K562 (cell line): ENCODE measurements around the gene RNASE13. TPM values are rescaled to one million over a fixed set of nuclear protein-coding genes. Genes with fewer than 3 reads are reported as not detected.
A peak's percentile ranks its signal among the peaks of the same experiment; 100 is the strongest.

Experiments
- ATAC-seq: fragments of 200-7000 bp; cut with Tn5 transposase; 3 replicates; pipeline ENCODE4 v1.9.1; 2020; ENCODE audit warnings: moderate library complexity
- BruUV-seq: library from RNA; stranded (reverse); fragments of 400-500 nt; replicated peaks from 2 replicates; lab custom pipeline; 2021; lab: Mats Ljungman, UMichigan
- CTCF ChIA-PET: fragments of 300-600 bp; formaldehyde crosslinking; extraction: SDS; loops from one replicate; lab custom pipeline; 2021; ENCODE audit warnings: low intra/inter-chr PET ratio; lab: Yijun Ruan, JAX
- POLR2A ChIA-PET: fragments of 300-600, 350-650 bp; sonication (Branson Sonifier 250); formaldehyde crosslinking; extraction: SDS; loops from one replicate; lab custom pipeline; 2021; ENCODE audit warnings: antibody characterized with exemption, inconsistent platforms; lab: Yijun Ruan, JAX
- DNase-seq, 4 experiments: peaks; one replicate each; pipeline versions ENCODE4 v3.0.0 to v3.0.0-alpha.2; 2011 to 2018; ENCODE audit warnings: low spot score in 3 of 4, mixed read lengths in 3 of 4; ENCODE audit errors: extremely low read depth in 1 of 4
- FAIRE-seq: peaks from 2 replicates; lab custom pipeline; 2011; peaks lifted over from hg19 to GRCh38; lab: Jason Lieb, UNC
- H2AFZ ChIP-seq: 2 replicates; pipeline ENCODE4 v1.6.0; 2011; ENCODE audit warnings: low read depth, low read length, control low read depth, inconsistent platforms
- H3K27ac ChIP-seq: fragments of 200-600 bp; 3 replicates; pipeline ENCODE4 v1.8.0; 2011; ENCODE audit warnings: low read depth, mild to moderate bottlenecking, control low read depth, inconsistent platforms, low read length, moderate library complexity, mixed read lengths; ENCODE audit errors: extremely low read depth
- H3K27me3 ChIP-seq, 2 experiments: fragments of 300-600 bp in 1 of 2; 2 replicates in 1 of 2; 3 replicates in 1 of 2; pipeline versions ENCODE4 v1.6.0 to v1.8.0; 2011; ENCODE audit warnings: inconsistent platforms in 2 of 2, low read length in 2 of 2, mild to moderate bottlenecking in 1 of 2, mixed read lengths in 1 of 2, moderate library complexity in 1 of 2; ENCODE audit not compliant: control insufficient read depth in 2 of 2, insufficient read depth in 2 of 2
- H3K36me3 ChIP-seq: fragments of 300-600 bp; 3 replicates; pipeline ENCODE4 v1.8.0; 2011; ENCODE audit warnings: mild to moderate bottlenecking, low read length, inconsistent platforms; ENCODE audit not compliant: control insufficient read depth, insufficient read depth
- H3K4me1 ChIP-seq, 2 experiments: fragments of 200-600 bp in 1 of 2; replicated peaks in 1 of 2; 2 replicates in 1 of 2; 3 replicates in 1 of 2; pipeline versions ENCODE4 v1.5.1 to v1.8.0; 2011; ENCODE audit warnings: inconsistent platforms in 2 of 2, low read length in 2 of 2, mild to moderate bottlenecking in 1 of 2, mixed read lengths in 1 of 2, moderate library complexity in 1 of 2; ENCODE audit not compliant: control insufficient read depth in 2 of 2, insufficient read depth in 2 of 2
- H3K4me2 ChIP-seq: 2 replicates; pipeline ENCODE4 v1.6.1; 2011; ENCODE audit warnings: low read length, control low read depth, inconsistent platforms, mixed read lengths; ENCODE audit not compliant: insufficient read depth
- H3K4me3 ChIP-seq: fragments of 200-600 bp; sonication (generic), shearing (Covaris generic); 2 replicates; pipeline ENCODE4 v1.5.1; 2016; ENCODE audit warnings: control low read depth, inconsistent platforms
- H3K79me2 ChIP-seq: fragments of 200-600 bp; 3 replicates; pipeline ENCODE4 v1.8.0; 2011; ENCODE audit warnings: low read length, inconsistent platforms; ENCODE audit not compliant: control insufficient read depth, insufficient read depth
- H3K9ac ChIP-seq, 2 experiments: 2 replicates each; pipeline versions ENCODE4 v1.6.0 to v1.6.1; 2011; ENCODE audit warnings: low read depth in 2 of 2, low read length in 2 of 2, control low read depth in 1 of 2, inconsistent platforms in 1 of 2, mild to moderate bottlenecking in 1 of 2, mixed read lengths in 1 of 2; ENCODE audit not compliant: insufficient read depth in 1 of 2
- H3K9me1 ChIP-seq: one replicate; pipeline ENCODE4 v1.6.0; 2011; ENCODE audit warnings: inconsistent platforms, mild to moderate bottlenecking, low read length, moderate library complexity; ENCODE audit not compliant: control insufficient read depth, insufficient read depth
- H3K9me3 ChIP-seq: replicated peaks from 2 replicates; pipeline ENCODE4 v1.5.1; 2011; ENCODE audit warnings: low read depth, low read length, inconsistent platforms; ENCODE audit not compliant: control insufficient read depth, insufficient read depth
- H4K20me1 ChIP-seq: replicated peaks from 2 replicates; pipeline ENCODE4 v1.6.1; 2011; ENCODE audit warnings: low read length, inconsistent platforms, mixed read lengths; ENCODE audit not compliant: control insufficient read depth, insufficient read depth
- BHLHE40 ChIP-seq: IDR thresholded peaks from 2 replicates; pipeline ENCODE4 v1.6.1; 2011; ENCODE audit warnings: low read length, improper control_type of control experiment
- CBFA2T2 ChIP-seq: fragments of 450-650 bp; conservative IDR thresholded peaks from 2 replicates; pipeline ENCODE4 v1.6.1; 2017; ENCODE audit warnings: mild to moderate bottlenecking
- EGR1 ChIP-seq: fragments of 450-650 bp; conservative IDR thresholded peaks from 2 replicates; pipeline ENCODE4 v1.6.1; 2017; ENCODE audit warnings: mild to moderate bottlenecking
- HDAC2 ChIP-seq: fragments of 450-650 bp; IDR thresholded peaks from 2 replicates; pipeline ENCODE4 v1.6.1; 2016; ENCODE audit warnings: mild to moderate bottlenecking
- KDM1A ChIP-seq, 2 experiments: fragments of 450-650 bp; IDR thresholded peaks; 2 replicates each; pipeline ENCODE4 v1.6.1; 2016; ENCODE audit warnings: mild to moderate bottlenecking in 2 of 2
- MECOM ChIP-seq: fragments of 250-450 bp; sonication (Bioruptor Pico); IDR thresholded peaks from 2 replicates; pipeline ENCODE4 v1.8.0; 2022; ENCODE audit warnings: inconsistent platforms
- PHF21A ChIP-seq: fragments of 450-650 bp; IDR thresholded peaks from 2 replicates; pipeline ENCODE4 v1.6.1; 2017; ENCODE audit warnings: low read depth, borderline replicate concordance
- RB1 ChIP-seq: fragments of 450-650 bp; IDR thresholded peaks from 2 replicates; pipeline ENCODE4 v1.6.1; 2017; ENCODE audit warnings: low read depth, mild to moderate bottlenecking
- SAFB2 ChIP-seq: fragments of 200-400 bp; formaldehyde crosslinking; IDR thresholded peaks from 2 replicates; pipeline ENCODE4 v1.6.1; 2018; ENCODE audit warnings: borderline replicate concordance, low read length, low read depth, moderate library complexity; ENCODE audit not compliant: severe bottlenecking
- STAT5B ChIP-seq: fragments of 250-450 bp; sonication (Bioruptor Pico); IDR thresholded peaks from 2 replicates; pipeline ENCODE4 v1.8.0; 2021; ENCODE audit warnings: mild to moderate bottlenecking, inconsistent platforms
- U2AF2 ChIP-seq: fragments of 200-400 bp; formaldehyde crosslinking; optimal IDR thresholded peaks from 2 replicates; pipeline ENCODE3; 2017; ENCODE audit warnings: low read depth, mild to moderate bottlenecking, low read length
- ZNF134 ChIP-seq: fragments of 250-450 bp; sonication (Bioruptor Pico); conservative IDR thresholded peaks from 2 replicates; pipeline ENCODE4 v1.4.0; 2020
- ZNF347 ChIP-seq: fragments of 450-650 bp; formaldehyde crosslinking; IDR thresholded peaks from 2 replicates; pipeline ENCODE4 v1.4.0; 2020; ENCODE audit warnings: low read depth, mild to moderate bottlenecking, moderate library complexity
- WGBS: fragments of 100-300 bp; shearing (Covaris generic); methylation state at CpG from one replicate; pipeline ENCODE4 v1.1.6; 2016; ENCODE audit warnings: low coverage, mixed read lengths; ENCODE audit not compliant: insufficient coverage; ENCODE audit errors: missing lambda C conversion rate; 5-methylcytosine and 5-hydroxymethylcytosine counted together
- in situ Hi-C: fragments of 300-500 bp; cut with MboI; formaldehyde crosslinking; loops from 4 replicates; pipeline ENCODE4 v1.15.0; 2018; ENCODE audit warnings: inconsistent platforms, mixed read lengths
- intact Hi-C: fragments of 100-400 bp; cut with micrococcal nuclease; formaldehyde crosslinking; loops from 2 replicates; pipeline ENCODE4 v1.14.2; 2022
- polyA plus RNA-seq, 8 experiments: library from polyadenylated mRNA; depleted of rRNA in 4 of 8; stranded (reverse) in 5 of 8; unstranded in 3 of 8; fragments of >200 nt; fragmentation: Nextera tagmentation in 2 of 8; fragmentation: Illumina TruSeq in 1 of 8; extraction: Ambion mirVana in 2 of 8; extraction: Trizol in 1 of 8; gene quantifications; 2 replicates each; pipeline versions ENCODE4 v1.2.1 to v1.2.3, GENCODE V29; 2011 to 2014; ENCODE audit warnings: inconsistent platforms in 1 of 8, missing spikeins in 1 of 8
- total RNA-seq, 7 experiments: library from RNA; depleted of rRNA in 6 of 7; stranded (reverse); fragments of >200 nt in 6 of 7; fragmentation: Illumina TruSeq in 2 of 7; extraction: Trizol in 2 of 7; gene quantifications; 2 replicates each; pipeline versions ENCODE4 v1.2.1 to v1.2.3, GENCODE V29; 2011 to 2021; ENCODE audit warnings: low replicate concordance in 1 of 7
- TF ChIP-seq, protein P1 (sequence below): sonication (generic); formaldehyde crosslinking; IDR thresholded peaks from 2 replicates; pipeline ENCODE4 v1.8.0; 2022; ENCODE audit warnings: mild to moderate bottlenecking, missing genetic modification reagents
- TF ChIP-seq, protein P2 (sequence below): fragments of 250-450 bp; sonication (Bioruptor Pico); IDR thresholded peaks from 2 replicates; pipeline ENCODE4 v1.6.1; 2021; ENCODE audit warnings: mild to moderate bottlenecking
- TF ChIP-seq, protein P3 (sequence below), 2 experiments: fragments of 450-650 bp in 1 of 2; sonication (generic) in 1 of 2; formaldehyde crosslinking in 1 of 2; IDR thresholded peaks in 1 of 2; conservative IDR thresholded peaks in 1 of 2; 2 replicates each; pipeline versions ENCODE4 v1.6.1 to v1.8.1; 2016 to 2023; ENCODE audit warnings: mild to moderate bottlenecking in 2 of 2, moderate library complexity in 2 of 2, inconsistent platforms in 1 of 2, missing genetic modification reagents in 1 of 2
- TF ChIP-seq, protein P4 (sequence below): fragments of 450-650 bp; formaldehyde crosslinking; IDR thresholded peaks from 2 replicates; pipeline ENCODE4 v1.4.0; 2020; ENCODE audit warnings: mild to moderate bottlenecking, moderate library complexity

RNASE13 gene
- total and polyA plus RNA-seq, 9 of the 15 experiments (the other 6 are each of a cell fraction or from before 2014, with no cell fraction given): not detected

DNA sequence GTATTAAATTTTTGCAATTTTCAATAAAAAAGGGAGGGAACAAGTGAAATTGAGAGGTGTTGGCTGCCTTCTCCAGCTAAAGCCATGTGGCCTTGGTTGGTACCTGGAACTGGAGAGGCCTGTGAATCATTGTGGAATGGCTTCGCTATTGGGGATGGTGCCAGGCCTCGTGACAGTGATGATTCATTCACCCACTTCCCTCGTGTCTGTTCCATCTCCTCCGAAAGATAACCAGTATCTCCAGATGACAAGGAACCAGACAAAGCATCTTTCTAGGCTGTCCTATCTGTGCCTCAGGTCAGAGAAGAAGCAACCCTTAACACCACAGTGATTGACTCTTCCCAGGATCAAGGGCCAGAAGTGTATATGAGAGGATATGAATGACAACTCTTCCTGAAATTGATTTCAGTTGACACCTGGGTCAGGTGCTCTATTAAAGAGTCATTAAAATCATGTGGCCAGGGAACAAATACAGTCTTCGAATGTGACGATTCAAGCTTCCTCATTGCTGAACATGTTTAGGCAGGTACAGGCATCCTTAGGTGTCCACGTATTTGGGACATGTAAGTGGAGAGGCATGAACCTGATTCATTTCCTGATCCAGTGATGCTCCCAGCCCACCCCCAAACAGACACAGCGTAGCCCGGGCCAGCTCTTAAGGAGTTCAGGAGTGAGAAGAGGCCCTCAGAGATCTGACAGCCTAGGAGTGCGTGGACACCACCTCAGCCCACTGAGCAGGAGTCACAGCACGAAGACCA, 7.2 kb upstream of the RNASE13 start, which contains the start of gene RNASE7:
TSS of gene RNASE7 (plus strand) at position 687 of the 758 bp plus-strand sequence. CDS start 631 bp downstream, outside the sequence.
- Histone ChIP-seq H3K4me2 (no peak within 1 kb of the TSS), H3K4me1 (peaks cover 5 to 25% of the 10 kb centered on the region in 2 experiments; a peak in 4 of 5 replicates), H3K9me1 (no peaks in the 10 kb centered on the region), H4K20me1 (no peaks in the 10 kb centered on the region), H3K27me3 (no peaks in the 10 kb centered on the region), H2AFZ (no peak within 1 kb of the TSS), H3K9me3 (no peaks in the 10 kb centered on the region), H3K9ac (no peak within 1 kb of the TSS), H3K79me2 (no peaks in the 10 kb centered on the region), H3K36me3 (no peaks in the 10 kb centered on the region), H3K4me3 (no peak within 1 kb of the TSS), H3K27ac (no peak within 1 kb of the TSS)
- POLR2A ChIA-PET: interaction anchor here (1.1 kb wide), 1 partner anchor 25 kb away, joined by 3 read pairs; no protein-coding TSS in a partner anchor
- WGBS: 48% methylated on average over 11 of the region's 11 CpGs
- in situ Hi-C loops (no loop called here), intact Hi-C loops (loop anchor here (5.0 kb wide), 1 partner anchor 185 kb away; no protein-coding TSS in a partner anchor)
- DNase-seq: peak in 1 of 4 experiments; percentile 17
- BruUV-seq: no TSS peak
- CTCF ChIA-PET: interaction anchor here (0.7 kb wide), 1 partner anchor 15 kb away, joined by 3 read pairs; the partner anchor contains the start of gene RNASE8
- no peak for ATAC-seq
- no peak for FAIRE-seq
- TF ChIP-seq, protein P1, sequence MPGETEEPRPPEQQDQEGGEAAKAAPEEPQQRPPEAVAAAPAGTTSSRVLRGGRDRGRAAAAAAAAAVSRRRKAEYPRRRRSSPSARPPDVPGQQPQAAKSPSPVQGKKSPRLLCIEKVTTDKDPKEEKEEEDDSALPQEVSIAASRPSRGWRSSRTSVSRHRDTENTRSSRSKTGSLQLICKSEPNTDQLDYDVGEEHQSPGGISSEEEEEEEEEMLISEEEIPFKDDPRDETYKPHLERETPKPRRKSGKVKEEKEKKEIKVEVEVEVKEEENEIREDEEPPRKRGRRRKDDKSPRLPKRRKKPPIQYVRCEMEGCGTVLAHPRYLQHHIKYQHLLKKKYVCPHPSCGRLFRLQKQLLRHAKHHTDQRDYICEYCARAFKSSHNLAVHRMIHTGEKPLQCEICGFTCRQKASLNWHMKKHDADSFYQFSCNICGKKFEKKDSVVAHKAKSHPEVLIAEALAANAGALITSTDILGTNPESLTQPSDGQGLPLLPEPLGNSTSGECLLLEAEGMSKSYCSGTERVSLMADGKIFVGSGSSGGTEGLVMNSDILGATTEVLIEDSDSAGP: no peak
- TF ChIP-seq HDAC2 (no peak), ZNF134 (CRISPR knock-in tag) (no peak), MECOM (CRISPR knock-in tag) (peak; percentile 61; the same call in 1 of the 2 replicates), BHLHE40 (peak; percentile 56), U2AF2 (no peak), STAT5B (CRISPR knock-in tag) (no peak), EGR1 (no peak), SAFB2 (no peak), RB1 (no peak), PHF21A (no peak), KDM1A (IDR thresholded peaks at IDR 0.05) (0 out of 4 replicates have a peak, but pooled peaks of 1 of the 2 experiments have one; percentile 9), CBFA2T2 (0 out of 2 replicates have a peak, but pooled peaks have one; percentile 19), ZNF347 (no peak)
- TF ChIP-seq, protein P2, sequence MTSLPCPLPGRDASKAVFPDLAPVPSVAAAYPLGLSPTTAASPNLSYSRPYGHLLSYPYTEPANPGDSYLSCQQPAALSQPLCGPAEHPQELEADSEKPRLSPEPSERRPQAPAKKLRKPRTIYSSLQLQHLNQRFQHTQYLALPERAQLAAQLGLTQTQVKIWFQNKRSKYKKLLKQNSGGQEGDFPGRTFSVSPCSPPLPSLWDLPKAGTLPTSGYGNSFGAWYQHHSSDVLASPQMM: no peak
- TF ChIP-seq, protein P3, sequence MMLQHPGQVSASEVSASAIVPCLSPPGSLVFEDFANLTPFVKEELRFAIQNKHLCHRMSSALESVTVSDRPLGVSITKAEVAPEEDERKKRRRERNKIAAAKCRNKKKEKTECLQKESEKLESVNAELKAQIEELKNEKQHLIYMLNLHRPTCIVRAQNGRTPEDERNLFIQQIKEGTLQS (IDR thresholded peaks at IDR 0.05): peak; percentile 37; the same call in 1 of the 2 replicates
- TF ChIP-seq, protein P3 (CRISPR knock-in tag; conservative IDR thresholded peaks at IDR 0.05): no peak
- TF ChIP-seq, protein P4, sequence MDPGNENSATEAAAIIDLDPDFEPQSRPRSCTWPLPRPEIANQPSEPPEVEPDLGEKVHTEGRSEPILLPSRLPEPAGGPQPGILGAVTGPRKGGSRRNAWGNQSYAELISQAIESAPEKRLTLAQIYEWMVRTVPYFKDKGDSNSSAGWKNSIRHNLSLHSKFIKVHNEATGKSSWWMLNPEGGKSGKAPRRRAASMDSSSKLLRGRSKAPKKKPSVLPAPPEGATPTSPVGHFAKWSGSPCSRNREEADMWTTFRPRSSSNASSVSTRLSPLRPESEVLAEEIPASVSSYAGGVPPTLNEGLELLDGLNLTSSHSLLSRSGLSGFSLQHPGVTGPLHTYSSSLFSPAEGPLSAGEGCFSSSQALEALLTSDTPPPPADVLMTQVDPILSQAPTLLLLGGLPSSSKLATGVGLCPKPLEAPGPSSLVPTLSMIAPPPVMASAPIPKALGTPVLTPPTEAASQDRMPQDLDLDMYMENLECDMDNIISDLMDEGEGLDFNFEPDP (CRISPR knock-in tag): no peak
